ENCODE measurements around the gene FBP1. TPM values are rescaled to one million over a fixed set of nuclear protein-coding genes. Genes with fewer than 3 reads are reported as not detected.

FBP1 gene
- 50.5 TPM for total RNA-seq

GRCh38 chr9:94639061-94639998 is at the start of gene FBP1:
Gene FBP1 (minus strand): TSS chr9:94639518. CDS start chr9:94639310, 208 bp downstream.
- DNase-seq (ENCODE audit: low spot score) = peak; percentile 40

- no peak for DNase-seq (ENCODE audit: low spot score)
Measured at GRCh38 chr9:94687451-94687850, 48.1 kb upstream of the FBP1 start.

GRCh38 chr9:94685359-94685758 is 46.0 kb upstream of the FBP1 start:
- no peak for DNase-seq (ENCODE audit: low spot score)

GRCh38 chr9:94681508-94681907 is 42.2 kb upstream of the FBP1 start:
- peak; percentile 79 for DNase-seq (ENCODE audit: low spot score)

- DNase-seq (ENCODE audit: low spot score) = no peak
Measured at GRCh38 chr9:94680621-94681020, 41.3 kb upstream of the FBP1 start.

- DNase-seq (ENCODE audit: low spot score) = no peak
Measured at GRCh38 chr9:94680020-94680419, 40.7 kb upstream of the FBP1 start.

GRCh38 chr9:94679587-94679986 is 40.3 kb upstream of the FBP1 start:
- no peak for DNase-seq (ENCODE audit: low spot score)

GRCh38 chr9:94677929-94678328 is 38.6 kb upstream of the FBP1 start:
- DNase-seq (ENCODE audit: low spot score) = no peak

- no peak for DNase-seq (ENCODE audit: low spot score)
Measured at GRCh38 chr9:94676446-94677131, 37.3 kb upstream of the FBP1 start.

- no peak for DNase-seq (ENCODE audit: low spot score)
Measured at GRCh38 chr9:94675008-94675881, 35.9 kb upstream of the FBP1 start.

- DNase-seq (ENCODE audit: low spot score) = no peak
Measured at GRCh38 chr9:94672811-94673487, 33.6 kb upstream of the FBP1 start.

GRCh38 chr9:94668928-94669729 is 29.8 kb upstream of the FBP1 start:
- peak; percentile 70 for DNase-seq (ENCODE audit: low spot score)

- DNase-seq (ENCODE audit: low spot score) = no peak
Measured at GRCh38 chr9:94668418-94668927, 29.2 kb upstream of the FBP1 start.

- no peak for DNase-seq (ENCODE audit: low spot score)
Measured at GRCh38 chr9:94666364-94667099, 27.2 kb upstream of the FBP1 start.

- no peak for DNase-seq (ENCODE audit: low spot score)
Measured at GRCh38 chr9:94665613-94666012, 26.3 kb upstream of the FBP1 start.

- DNase-seq (ENCODE audit: low spot score) = no peak
Measured at GRCh38 chr9:94664801-94665200, 25.5 kb upstream of the FBP1 start.

- DNase-seq (ENCODE audit: low spot score) = no peak
Measured at GRCh38 chr9:94663640-94664039, 24.3 kb upstream of the FBP1 start.

- no peak for DNase-seq (ENCODE audit: low spot score)
Measured at GRCh38 chr9:94663140-94663539, 23.8 kb upstream of the FBP1 start.

- no peak for DNase-seq (ENCODE audit: low spot score)
Measured at GRCh38 chr9:94657021-94657725, 17.9 kb upstream of the FBP1 start.

Measured in mucosa of gallbladder (tissue), 1 donor.